SK-N-SH (cell line): ENCODE measurements around the gene TRMU.
"Not testable (repeated sequence)": the region's sequence is repeated elsewhere in the genome, so short reads cannot be mapped to it uniquely, and the experiment has no call there.

Source experiments
- EZH2phosphoT487 ChIP-seq: fragments of 200-600 bp; sonication (generic); IDR thresholded peaks from 2 replicates; pipeline ENCODE4 v1.6.1; 2017; ENCODE audit warnings: low read depth, mixed run types, mild to moderate bottlenecking, antibody characterized with exemption, moderate library complexity, borderline replicate concordance
- GATA2 ChIP-seq: sonication (generic); formaldehyde crosslinking; IDR thresholded peaks from 2 replicates; pipeline ENCODE4 v1.5.0; 2020; ENCODE audit warnings: mild to moderate bottlenecking, missing genetic modification reagents
- MXI1 ChIP-seq: IDR thresholded peaks from 2 replicates; pipeline ENCODE4 v1.6.1; 2012; ENCODE audit warnings: mild to moderate bottlenecking, low read depth, low read length, improper control_type of control experiment
- RFX5 ChIP-seq: IDR thresholded peaks from 2 replicates; pipeline ENCODE4 v1.6.1; 2012; ENCODE audit warnings: mild to moderate bottlenecking, improper control_type of control experiment, low read length
- RXRA ChIP-seq: IDR thresholded peaks from 2 replicates; pipeline ENCODE4 v1.4.0; 2012; ENCODE audit warnings: low read depth, mild to moderate bottlenecking, borderline replicate concordance
- TAF1 ChIP-seq: IDR thresholded peaks from 2 replicates; pipeline ENCODE4 v1.6.1; 2012; ENCODE audit warnings: low read depth, mild to moderate bottlenecking, low read length, moderate library complexity, borderline replicate concordance
- TCF12 ChIP-seq: IDR thresholded peaks from 2 replicates; pipeline ENCODE4 v1.4.0; 2012
- TF ChIP-seq, protein P1 (sequence below): fragments of 200-600 bp; sonication (generic); IDR thresholded peaks from 2 replicates; pipeline ENCODE4 v1.6.1; 2017; ENCODE audit warnings: antibody characterized with exemption, mild to moderate bottlenecking, moderate library complexity
- TF ChIP-seq, protein P2 (sequence below): IDR thresholded peaks from 2 replicates; pipeline ENCODE4 v1.4.0; 2012; ENCODE audit warnings: low read depth

DNA sequence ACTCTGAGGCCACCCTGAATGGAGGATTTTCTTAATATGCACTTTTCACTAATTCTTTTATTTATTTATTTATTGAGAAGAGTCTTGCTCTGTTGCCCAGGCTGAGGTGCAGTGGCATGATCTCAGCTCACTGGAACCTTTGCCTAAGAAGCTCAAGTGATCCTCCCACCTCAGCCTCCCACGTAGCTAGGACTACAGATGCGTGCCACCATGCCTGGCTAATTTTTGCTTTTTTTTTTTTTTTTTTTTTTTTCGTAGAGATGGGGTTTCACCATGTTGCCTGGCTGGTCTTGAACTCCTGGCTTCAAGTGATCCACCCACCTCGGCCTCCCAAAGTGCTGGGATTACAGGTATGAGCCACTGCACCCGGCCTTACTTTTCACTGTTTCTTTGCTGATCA, 61.5 kb downstream of the TRMU start:
- TF ChIP-seq, protein P1, sequence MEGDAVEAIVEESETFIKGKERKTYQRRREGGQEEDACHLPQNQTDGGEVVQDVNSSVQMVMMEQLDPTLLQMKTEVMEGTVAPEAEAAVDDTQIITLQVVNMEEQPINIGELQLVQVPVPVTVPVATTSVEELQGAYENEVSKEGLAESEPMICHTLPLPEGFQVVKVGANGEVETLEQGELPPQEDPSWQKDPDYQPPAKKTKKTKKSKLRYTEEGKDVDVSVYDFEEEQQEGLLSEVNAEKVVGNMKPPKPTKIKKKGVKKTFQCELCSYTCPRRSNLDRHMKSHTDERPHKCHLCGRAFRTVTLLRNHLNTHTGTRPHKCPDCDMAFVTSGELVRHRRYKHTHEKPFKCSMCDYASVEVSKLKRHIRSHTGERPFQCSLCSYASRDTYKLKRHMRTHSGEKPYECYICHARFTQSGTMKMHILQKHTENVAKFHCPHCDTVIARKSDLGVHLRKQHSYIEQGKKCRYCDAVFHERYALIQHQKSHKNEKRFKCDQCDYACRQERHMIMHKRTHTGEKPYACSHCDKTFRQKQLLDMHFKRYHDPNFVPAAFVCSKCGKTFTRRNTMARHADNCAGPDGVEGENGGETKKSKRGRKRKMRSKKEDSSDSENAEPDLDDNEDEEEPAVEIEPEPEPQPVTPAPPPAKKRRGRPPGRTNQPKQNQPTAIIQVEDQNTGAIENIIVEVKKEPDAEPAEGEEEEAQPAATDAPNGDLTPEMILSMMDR, result not testable (repeated sequence)
- TF ChIP-seq RXRA; TCF12; MXI1; RFX5; EZH2phosphoT487; GATA2 (CRISPR knock-in tag); TAF1: not testable (repeated sequence)
- TF ChIP-seq, protein P2, sequence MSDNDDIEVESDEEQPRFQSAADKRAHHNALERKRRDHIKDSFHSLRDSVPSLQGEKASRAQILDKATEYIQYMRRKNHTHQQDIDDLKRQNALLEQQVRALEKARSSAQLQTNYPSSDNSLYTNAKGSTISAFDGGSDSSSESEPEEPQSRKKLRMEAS, result not testable (repeated sequence)
